ENCODE results near the gene PP2D1. TPM values are rescaled to one million over a fixed set of nuclear protein-coding genes. Genes with fewer than 3 reads are reported as not detected.

The PP2D1 gene
- polyA plus RNA-seq, 1 of the 3 experiments (the other 2 are of a cell fraction) = not detected

DNA sequence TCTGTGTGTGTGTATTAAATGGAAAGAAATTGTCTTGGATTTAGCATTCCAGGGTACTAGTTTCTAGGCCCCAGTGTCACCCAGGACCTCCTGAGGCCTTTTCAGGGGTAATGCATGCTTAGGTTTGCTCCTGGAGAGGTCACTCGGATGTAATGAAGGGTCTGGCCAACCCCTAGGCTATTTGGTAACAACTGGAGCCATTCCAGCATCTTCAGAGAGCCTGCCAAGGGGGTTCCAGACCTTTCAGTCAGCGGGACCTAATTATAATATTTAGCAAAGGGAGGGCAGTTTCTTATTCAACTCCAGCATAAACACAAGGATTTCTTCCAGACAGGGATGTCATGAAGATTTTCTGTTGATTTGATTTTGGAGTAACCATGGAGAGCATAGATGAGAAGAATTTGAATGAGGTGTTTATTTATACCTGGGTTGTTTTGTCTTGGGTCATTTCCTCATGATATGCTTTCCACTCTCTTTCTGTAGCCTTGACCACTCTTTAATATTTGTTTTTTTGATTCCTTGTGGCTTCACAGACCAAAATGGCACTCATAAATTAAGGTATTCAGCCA is 45.6 kb upstream of the PP2D1 start:
- POLR2A ChIA-PET = no interaction called here
- Histone ChIP-seq H3K4me1 (ENCODE audit: control insufficient read depth in 1 of 2, insufficient read depth in 2 of 2, low read depth in 1 of 2, low read length in 1 of 2) (peaks cover 19 to 33% of the 10 kb centered on the region in 2 experiments; a peak in 3 of 4 replicates), H3F3A (replicated peaks; ENCODE audit: insufficient read depth) (peaks cover 12% of the 10 kb centered on the region), H3K9me3 (no peaks in the 10 kb centered on the region), H4K20me1 (ENCODE audit: insufficient read depth) (peaks cover 15% of the 10 kb centered on the region; the same call in 1 of the 2 replicates), H3K27me3 (ENCODE audit: insufficient read depth) (no peaks in the 10 kb centered on the region), H3K9me2 (no peaks in the 10 kb centered on the region), H3K4me2 (no peak overlapping the region), H3K4me3 (ENCODE audit: low read depth in 2 of 2, low read length in 1 of 2) (no peak overlapping the region), H3K27ac (ENCODE audit: low read depth in 2 of 2, low read length in 1 of 2) (no peak overlapping the region), H3K36me3 (replicated peaks in 1 of 2; ENCODE audit: control insufficient read depth in 1 of 2, insufficient read depth in 2 of 2, low read length in 1 of 2) (no peaks in the 10 kb centered on the region), H2AFZ (ENCODE audit: low read depth) (no peak overlapping the region), H3K9ac (no peak overlapping the region), H3K79me2 (ENCODE audit: insufficient read depth) (no peaks in the 10 kb centered on the region)
- 86% methylated on average over 2 of the region's 2 CpGs for WGBS (ENCODE audit: low lambda C conversion rate)
- CTCF ChIA-PET = interaction anchor here (1.1 kb wide), 1 partner anchor 23 kb away, joined by 3 read pairs; no protein-coding TSS in a partner anchor
- TF ChIP-seq NRF1 (IDR thresholded peaks at IDR 0.05; ENCODE audit: low read depth, low read length) = no peak
- TF ChIP-seq, protein P1, sequence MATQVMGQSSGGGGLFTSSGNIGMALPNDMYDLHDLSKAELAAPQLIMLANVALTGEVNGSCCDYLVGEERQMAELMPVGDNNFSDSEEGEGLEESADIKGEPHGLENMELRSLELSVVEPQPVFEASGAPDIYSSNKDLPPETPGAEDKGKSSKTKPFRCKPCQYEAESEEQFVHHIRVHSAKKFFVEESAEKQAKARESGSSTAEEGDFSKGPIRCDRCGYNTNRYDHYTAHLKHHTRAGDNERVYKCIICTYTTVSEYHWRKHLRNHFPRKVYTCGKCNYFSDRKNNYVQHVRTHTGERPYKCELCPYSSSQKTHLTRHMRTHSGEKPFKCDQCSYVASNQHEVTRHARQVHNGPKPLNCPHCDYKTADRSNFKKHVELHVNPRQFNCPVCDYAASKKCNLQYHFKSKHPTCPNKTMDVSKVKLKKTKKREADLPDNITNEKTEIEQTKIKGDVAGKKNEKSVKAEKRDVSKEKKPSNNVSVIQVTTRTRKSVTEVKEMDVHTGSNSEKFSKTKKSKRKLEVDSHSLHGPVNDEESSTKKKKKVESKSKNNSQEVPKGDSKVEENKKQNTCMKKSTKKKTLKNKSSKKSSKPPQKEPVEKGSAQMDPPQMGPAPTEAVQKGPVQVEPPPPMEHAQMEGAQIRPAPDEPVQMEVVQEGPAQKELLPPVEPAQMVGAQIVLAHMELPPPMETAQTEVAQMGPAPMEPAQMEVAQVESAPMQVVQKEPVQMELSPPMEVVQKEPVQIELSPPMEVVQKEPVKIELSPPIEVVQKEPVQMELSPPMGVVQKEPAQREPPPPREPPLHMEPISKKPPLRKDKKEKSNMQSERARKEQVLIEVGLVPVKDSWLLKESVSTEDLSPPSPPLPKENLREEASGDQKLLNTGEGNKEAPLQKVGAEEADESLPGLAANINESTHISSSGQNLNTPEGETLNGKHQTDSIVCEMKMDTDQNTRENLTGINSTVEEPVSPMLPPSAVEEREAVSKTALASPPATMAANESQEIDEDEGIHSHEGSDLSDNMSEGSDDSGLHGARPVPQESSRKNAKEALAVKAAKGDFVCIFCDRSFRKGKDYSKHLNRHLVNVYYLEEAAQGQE (IDR thresholded peaks at IDR 0.05; ENCODE audit: low read depth, low read length) = no peak
- no peak for TF ChIP-seq POLR2AphosphoS5 (IDR thresholded peaks at IDR 0.05; ENCODE audit: low read depth, low read length)
- TF ChIP-seq, protein P2, sequence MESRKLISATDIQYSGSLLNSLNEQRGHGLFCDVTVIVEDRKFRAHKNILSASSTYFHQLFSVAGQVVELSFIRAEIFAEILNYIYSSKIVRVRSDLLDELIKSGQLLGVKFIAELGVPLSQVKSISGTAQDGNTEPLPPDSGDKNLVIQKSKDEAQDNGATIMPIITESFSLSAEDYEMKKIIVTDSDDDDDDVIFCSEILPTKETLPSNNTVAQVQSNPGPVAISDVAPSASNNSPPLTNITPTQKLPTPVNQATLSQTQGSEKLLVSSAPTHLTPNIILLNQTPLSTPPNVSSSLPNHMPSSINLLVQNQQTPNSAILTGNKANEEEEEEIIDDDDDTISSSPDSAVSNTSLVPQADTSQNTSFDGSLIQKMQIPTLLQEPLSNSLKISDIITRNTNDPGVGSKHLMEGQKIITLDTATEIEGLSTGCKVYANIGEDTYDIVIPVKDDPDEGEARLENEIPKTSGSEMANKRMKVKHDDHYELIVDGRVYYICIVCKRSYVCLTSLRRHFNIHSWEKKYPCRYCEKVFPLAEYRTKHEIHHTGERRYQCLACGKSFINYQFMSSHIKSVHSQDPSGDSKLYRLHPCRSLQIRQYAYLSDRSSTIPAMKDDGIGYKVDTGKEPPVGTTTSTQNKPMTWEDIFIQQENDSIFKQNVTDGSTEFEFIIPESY (IDR thresholded peaks at IDR 0.05; ENCODE audit: borderline replicate concordance, low read depth) = no peak
- TF ChIP-seq CHD2 (IDR thresholded peaks at IDR 0.05; ENCODE audit: low read length, partially characterized antibody) = no peak
- no peak for TF ChIP-seq ELF1 (IDR thresholded peaks at IDR 0.05)
- TF ChIP-seq EZH2phosphoT487 (IDR thresholded peaks at IDR 0.05; ENCODE audit: borderline replicate concordance, low read depth) = no peak
- TF ChIP-seq RFX5 (IDR thresholded peaks at IDR 0.05; ENCODE audit: low read length) = no peak
- TF ChIP-seq SIN3A (IDR thresholded peaks at IDR 0.05; ENCODE audit: borderline replicate concordance, low read depth, low read length) = no peak
- TF ChIP-seq TAF1 (IDR thresholded peaks at IDR 0.05; ENCODE audit: borderline replicate concordance, low read depth, low read length) = no peak
- TF ChIP-seq, protein P3, sequence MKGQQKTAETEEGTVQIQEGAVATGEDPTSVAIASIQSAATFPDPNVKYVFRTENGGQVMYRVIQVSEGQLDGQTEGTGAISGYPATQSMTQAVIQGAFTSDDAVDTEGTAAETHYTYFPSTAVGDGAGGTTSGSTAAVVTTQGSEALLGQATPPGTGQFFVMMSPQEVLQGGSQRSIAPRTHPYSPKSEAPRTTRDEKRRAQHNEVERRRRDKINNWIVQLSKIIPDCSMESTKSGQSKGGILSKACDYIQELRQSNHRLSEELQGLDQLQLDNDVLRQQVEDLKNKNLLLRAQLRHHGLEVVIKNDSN (IDR thresholded peaks at IDR 0.05; ENCODE audit: borderline replicate concordance, low read depth) = no peak
- TF ChIP-seq, protein P4, sequence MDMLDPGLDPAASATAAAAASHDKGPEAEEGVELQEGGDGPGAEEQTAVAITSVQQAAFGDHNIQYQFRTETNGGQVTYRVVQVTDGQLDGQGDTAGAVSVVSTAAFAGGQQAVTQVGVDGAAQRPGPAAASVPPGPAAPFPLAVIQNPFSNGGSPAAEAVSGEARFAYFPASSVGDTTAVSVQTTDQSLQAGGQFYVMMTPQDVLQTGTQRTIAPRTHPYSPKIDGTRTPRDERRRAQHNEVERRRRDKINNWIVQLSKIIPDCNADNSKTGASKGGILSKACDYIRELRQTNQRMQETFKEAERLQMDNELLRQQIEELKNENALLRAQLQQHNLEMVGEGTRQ (IDR thresholded peaks at IDR 0.05; ENCODE audit: borderline replicate concordance, low read depth, low read length) = no peak
- no peak for TF ChIP-seq EP300 (IDR thresholded peaks at IDR 0.05; ENCODE audit: borderline replicate concordance in 1 of 2, low read depth in 1 of 2, low read length in 1 of 2)
- no peak for TF ChIP-seq FOXJ3 (CRISPR knock-in tag; IDR thresholded peaks at IDR 0.05)
- TF ChIP-seq FOXM1 (IDR thresholded peaks at IDR 0.05; ENCODE audit: low read depth) = no peak
- TF ChIP-seq TCF12 (IDR thresholded peaks at IDR 0.05) = no peak
- no peak for TF ChIP-seq GABPA (IDR thresholded peaks at IDR 0.05; ENCODE audit: low read depth)
- no peak for TF ChIP-seq MXI1 (IDR thresholded peaks at IDR 0.05; ENCODE audit: low read depth, low read length)
- DNase-seq = no peak
